ENCODE results near the gene AFAP1L2.

GRCh38 chr10:114432566-114433093 is 28.3 kb upstream of the AFAP1L2 start:
- TF ChIP-seq CTCF (IDR thresholded peaks at IDR 0.05) (no peak), POLR2A (IDR thresholded peaks at IDR 0.05) (no peak)

Measured in Peyer's patch (tissue), 4 donors.